ENCODE results near the gene VCX2.
"Not testable (repeated sequence)": the region's sequence is repeated elsewhere in the genome, so short reads cannot be mapped to it uniquely, and the experiment has no call there.

Gene VCX2

DNA sequence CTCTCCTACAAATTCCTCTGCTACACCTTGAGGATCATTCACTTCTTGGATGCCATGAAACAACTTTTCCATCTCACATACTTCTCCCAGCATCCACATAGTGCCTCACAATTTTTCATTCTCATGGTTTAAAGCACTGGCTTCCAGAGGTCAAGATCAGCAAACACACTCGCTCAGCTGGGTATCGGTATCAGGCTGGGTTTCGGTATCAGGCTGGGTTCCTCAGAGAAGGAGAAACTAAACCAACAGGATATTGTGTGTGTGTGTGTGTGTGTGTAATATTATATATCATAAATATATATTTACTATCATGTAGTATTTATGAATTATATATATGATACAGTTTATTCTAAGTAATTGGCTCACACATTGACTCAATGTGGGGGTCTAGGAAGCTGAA is at the start of gene VCX2:
TSS of gene VCX2 (minus strand) at position 99 of the 400 bp plus-strand sequence. CDS start 624 bp downstream, outside the sequence.
- DNase-seq: not testable (repeated sequence)

- DNase-seq: no peak
Observed at GRCh38 chrX:8204943-8205342, 33.9 kb upstream of the VCX2 start.

DNA sequence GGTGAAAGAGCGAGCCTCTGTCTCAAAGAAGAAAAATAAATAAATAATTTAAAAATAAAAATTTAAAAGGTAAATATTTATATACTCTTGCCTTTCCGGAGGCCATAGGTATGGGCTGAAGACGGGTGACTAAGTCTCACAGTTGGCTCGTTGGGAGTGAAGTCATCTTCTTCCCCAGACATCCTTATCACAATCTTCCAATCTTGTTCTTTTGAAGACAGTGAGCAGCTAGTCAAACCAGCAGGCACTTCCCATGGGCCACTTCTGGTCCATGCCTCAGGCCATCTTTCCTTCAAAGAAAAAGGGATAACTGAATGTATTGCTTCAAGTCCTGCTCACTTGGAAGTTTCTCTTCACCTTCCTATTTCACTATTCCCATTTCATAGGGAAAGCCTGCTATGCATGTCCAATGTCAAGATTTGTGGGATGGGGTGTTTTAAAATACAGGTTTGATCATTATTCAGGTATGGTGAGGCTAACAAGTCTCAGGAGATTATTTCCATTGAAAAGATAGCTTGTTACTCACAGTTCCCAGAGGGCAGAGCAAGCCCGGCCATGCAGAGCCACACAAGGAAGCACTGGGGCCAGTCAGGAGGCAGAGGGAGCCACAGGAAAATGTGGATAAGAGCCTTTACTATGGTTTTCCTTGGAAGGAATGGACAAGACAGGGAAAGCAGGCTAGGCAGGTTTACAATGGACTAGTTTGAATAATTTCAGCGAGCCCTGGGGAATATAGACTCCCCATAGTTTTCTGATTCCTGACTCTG is 33.3 kb upstream of the VCX2 start:
- no peak for DNase-seq

- DNase-seq: no peak
Observed at GRCh38 chrX:8201896-8202331, 30.8 kb upstream of the VCX2 start.

- no peak for DNase-seq
Observed at GRCh38 chrX:8196776-8197175, 25.7 kb upstream of the VCX2 start.

- DNase-seq: no peak
Observed at GRCh38 chrX:8194216-8194615, 23.1 kb upstream of the VCX2 start.

DNA sequence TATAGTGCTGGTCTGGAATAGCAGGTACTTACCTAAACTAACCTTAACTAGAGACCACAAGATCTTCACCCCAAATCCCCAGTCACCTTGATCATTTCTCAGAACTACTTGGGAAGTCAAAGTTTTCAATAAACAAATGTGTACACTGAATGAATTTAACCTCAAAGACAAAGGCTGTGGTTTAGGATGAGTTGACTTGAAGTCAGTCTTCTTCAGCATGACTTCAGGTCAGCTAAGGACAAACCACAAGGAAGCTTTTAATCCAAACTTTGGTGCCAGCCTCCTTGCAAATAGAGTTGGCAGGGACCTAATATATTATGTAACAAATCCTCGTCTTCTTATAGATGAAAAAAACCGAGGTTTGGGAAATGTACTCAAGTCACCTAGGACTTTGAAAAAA is 21.2 kb upstream of the VCX2 start:
- no peak for DNase-seq

- DNase-seq: no peak
Observed at GRCh38 chrX:8191022-8191421, 20.0 kb upstream of the VCX2 start.

GRCh38 chrX:8190341-8190830 is 19.3 kb upstream of the VCX2 start:
- DNase-seq: no peak

DNA sequence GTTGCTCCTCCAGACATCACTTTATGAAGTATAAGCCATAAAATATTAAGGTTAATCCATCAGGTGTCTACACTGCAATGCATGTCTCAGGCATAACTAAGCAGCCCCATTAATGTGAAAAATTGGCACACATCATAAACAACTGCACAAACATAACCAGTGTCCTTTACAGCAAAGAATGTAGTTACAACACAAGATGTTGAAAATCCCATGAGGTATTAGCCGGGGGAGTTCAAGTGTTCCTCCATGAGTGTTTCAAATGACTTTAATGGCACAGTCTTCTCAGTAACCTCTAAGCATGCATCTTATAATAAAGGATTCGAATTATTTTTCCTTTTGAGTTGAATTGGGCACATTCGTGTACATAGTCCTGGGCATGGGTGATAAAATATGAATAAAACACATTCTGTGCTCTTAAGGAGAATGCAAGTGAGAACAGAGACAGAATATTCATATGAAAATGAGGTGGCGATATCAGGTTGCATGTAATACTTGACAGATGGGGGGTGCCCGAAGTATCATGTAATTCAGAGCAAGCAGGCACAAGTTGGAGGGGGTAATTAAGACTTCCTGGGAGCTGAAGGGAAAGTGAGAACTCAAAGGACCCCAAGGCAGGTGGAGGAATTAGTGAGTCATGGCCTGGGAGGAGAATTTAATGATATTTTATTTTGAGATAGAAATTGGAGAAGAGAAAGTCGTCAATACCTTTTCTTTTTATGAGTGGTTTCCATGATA is 18.2 kb upstream of the VCX2 start:
- no peak for DNase-seq

DNA sequence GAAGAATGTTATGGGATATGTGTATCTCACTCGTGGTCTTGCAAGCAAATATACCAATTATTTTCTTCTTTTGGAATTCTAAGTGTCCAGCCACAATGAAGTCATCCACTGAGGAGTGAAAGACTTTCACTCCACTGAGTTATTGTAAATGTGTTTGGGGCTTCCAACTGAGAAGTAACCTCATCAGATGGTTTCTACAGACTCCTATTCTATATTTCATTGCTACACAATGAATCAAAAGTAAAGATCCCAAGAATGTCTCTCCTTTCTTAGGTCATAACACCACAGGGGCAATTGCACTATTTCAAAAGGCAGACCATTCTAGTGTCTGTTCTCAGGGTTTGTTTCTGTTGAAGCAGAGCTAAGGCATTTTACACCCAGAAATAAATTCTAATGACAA is 12.3 kb upstream of the VCX2 start:
- DNase-seq: no peak

- no peak for DNase-seq
Observed at GRCh38 chrX:8179656-8180055, 8.6 kb upstream of the VCX2 start.

- DNase-seq: not testable (repeated sequence)
Observed at GRCh38 chrX:8154011-8154410, 17.1 kb downstream of the VCX2 start.

GRCh38 chrX:8147226-8147625 is 23.8 kb downstream of the VCX2 start:
- DNase-seq: no peak

DNA sequence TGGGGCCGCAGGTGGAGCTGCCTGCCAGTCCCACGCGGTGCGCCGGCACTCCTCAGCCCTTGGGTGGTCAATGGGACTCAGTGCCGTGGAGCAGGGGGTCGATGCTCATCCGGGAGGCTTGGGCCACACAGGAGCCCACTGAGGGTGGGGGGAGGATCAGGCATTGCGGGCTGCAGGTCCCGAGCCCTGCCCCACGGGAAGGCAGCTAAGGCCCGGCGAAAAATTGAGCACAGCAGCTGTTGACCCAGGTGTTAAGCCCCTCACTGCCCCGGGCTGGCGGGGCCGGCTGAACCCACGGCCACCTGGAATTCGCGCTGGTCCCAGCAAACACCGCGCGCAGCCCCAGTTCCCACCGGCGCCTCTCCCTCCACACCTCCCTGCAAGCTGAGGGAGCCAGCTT is 26.1 kb downstream of the VCX2 start:
- no peak for DNase-seq

GRCh38 chrX:8141896-8142295 is 29.2 kb downstream of the VCX2 start:
- DNase-seq: no peak

DNA sequence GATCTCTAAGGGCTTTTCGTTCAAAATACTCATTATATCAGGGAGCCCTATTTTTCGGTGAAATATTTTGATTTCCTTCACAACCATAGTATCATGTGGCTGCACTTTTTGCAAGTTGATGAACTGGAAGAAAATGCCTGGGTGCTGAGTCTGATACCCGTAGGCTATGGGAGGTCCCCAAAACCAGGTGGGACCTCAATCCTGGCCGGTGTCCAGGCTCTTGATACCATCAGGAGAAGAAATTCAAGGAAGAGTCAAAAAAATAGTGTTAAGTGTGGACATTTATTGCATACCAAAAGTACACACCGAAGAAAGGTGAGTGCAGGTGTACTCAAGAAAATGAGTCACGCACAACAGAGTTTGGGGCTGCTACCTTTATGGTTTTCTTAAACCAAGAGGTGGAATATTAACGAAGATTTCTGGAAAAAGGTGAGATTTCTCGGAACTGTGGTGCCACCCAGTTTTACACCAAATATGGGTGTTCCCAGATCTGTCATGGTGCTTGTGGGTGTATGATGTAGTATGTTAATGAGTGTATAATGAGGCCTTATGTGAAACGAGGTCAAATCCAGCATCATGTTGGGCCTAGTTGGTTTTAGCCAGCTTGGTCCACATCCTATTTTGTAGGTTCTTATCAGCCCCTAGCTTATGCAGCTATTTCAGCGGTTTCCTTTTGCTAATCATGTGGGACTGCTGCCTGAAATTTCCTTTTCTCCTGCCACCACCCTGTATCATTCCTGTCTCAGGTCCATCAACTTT is 29.9 kb downstream of the VCX2 start:
- no peak for DNase-seq

DNA sequence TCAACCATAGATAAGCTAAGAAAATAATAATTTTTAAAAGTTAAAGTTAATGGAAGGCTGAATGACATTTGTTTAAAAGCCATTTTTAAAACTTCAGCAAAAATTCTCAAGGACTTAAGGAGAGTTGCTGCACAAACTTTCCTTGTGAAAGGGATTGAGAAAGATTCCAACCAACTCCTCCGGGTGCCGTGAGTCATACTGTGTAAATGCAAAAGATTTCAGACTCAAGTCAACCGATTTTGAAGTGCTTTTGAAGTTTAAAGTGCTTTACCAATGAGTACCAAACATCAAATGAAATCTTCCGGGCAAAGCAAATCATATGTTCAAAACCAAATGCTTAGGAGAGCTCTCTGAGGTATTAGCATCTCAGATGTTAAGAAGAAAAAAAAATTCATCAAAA is 31.4 kb downstream of the VCX2 start:
- DNase-seq: no peak

GRCh38 chrX:8138252-8138651 is 32.8 kb downstream of the VCX2 start:
- DNase-seq: no peak

- DNase-seq: no peak
Observed at GRCh38 chrX:8126648-8127047, 44.4 kb downstream of the VCX2 start.

- DNase-seq: no peak
Observed at GRCh38 chrX:8126092-8126491, 45.0 kb downstream of the VCX2 start.

DNA sequence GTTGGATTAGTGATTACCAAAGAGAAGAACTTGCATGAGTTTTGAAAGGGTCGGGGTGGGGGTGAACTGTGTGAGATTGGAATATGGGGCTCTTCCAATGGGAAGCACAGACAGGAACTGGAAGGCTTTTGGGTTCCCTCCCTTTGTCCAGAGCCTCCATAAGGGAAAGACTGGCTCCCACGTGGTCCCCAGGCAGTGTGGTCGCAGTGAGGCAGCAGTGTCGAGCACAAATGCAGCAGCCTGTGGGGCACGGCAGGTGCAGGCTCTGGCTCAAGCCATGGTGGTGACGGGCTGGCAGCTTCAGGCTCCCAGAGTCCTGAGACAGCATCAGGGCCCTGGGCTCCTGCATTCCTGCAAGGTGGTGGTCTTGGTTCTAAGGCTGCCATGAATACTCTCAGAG is 45.5 kb downstream of the VCX2 start:
- DNase-seq: no peak

GRCh38 chrX:8122538-8122937 is 48.5 kb downstream of the VCX2 start:
- DNase-seq: no peak

DNA sequence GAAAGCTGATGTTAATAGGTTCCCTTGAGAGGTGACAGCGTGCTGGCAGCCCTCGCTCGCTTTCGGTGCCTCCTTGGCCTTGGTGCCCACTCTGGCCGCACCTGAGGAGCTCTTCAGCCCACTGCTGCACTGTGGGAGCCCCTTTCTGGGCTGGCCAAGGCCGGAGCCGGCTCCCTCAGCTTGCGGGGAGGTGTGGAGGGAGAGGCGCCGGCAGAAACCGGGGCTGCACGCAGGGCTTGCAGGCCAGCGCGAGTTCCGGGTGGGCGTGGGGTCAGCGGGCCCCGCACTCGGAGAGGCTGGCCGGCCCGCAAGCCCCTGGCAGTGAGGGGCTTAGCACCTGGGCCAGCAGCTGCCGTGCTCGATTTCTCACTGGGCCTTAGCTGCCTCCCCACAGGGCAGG is 49.7 kb downstream of the VCX2 start:
- not testable (repeated sequence) for DNase-seq

Measured in AML-193 (cell line).